Measurements from ENCODE around the gene IGSF1. TPM values are rescaled to one million over a fixed set of nuclear protein-coding genes. Genes with fewer than 3 reads are reported as not detected.
A peak's percentile ranks its signal among the peaks of the same experiment; 100 is the strongest.

The IGSF1 gene
- total RNA-seq, 1 experiment from 2014 or later, result not detected

GRCh38 chrX:131270080-131270479 is 19.0 kb downstream of the IGSF1 start:
- intact Hi-C loops (cut with micrococcal nuclease), result no loop called here
- Mint-ChIP-seq H3K36me3 (ENCODE audit: insufficient read depth, unreplicated experiment) (no peaks in the 10 kb centered on the region), H3K4me3 (ENCODE audit: unreplicated experiment) (no peak overlapping the region), H3K4me1 (ENCODE audit: insufficient read depth, unreplicated experiment) (no peaks in the 10 kb centered on the region), H3K27ac (ENCODE audit: low read depth, unreplicated experiment) (no peak overlapping the region), H3K9me3 (ENCODE audit: unreplicated experiment) (no peaks in the 10 kb centered on the region), H3K27me3 (ENCODE audit: insufficient read depth, unreplicated experiment) (peaks cover 62% of the 10 kb centered on the region)
- ChIA-PET CTCF (interaction anchor here (0.6 kb wide), 1 partner anchor 240 kb away, joined by 3 read pairs; no protein-coding TSS in a partner anchor), POLR2A (no interaction called here)
- BruUV-seq (replicated peaks), result no TSS peak
- no peak for TF ChIP-seq CTCF (IDR thresholded peaks at IDR 0.05; ENCODE audit: unreplicated experiment)
- DNase-seq (ENCODE audit: unreplicated experiment), result no peak

- no peak for TF ChIP-seq CTCF (IDR thresholded peaks at IDR 0.05; ENCODE audit: unreplicated experiment)
- POLR2A ChIA-PET, result no interaction called here
- Mint-ChIP-seq H3K4me1 (ENCODE audit: insufficient read depth, unreplicated experiment) (no peaks in the 10 kb centered on the region), H3K4me3 (ENCODE audit: unreplicated experiment) (no peak overlapping the region), H3K36me3 (ENCODE audit: insufficient read depth, unreplicated experiment) (no peaks in the 10 kb centered on the region), H3K9me3 (ENCODE audit: unreplicated experiment) (no peaks in the 10 kb centered on the region), H3K27ac (ENCODE audit: low read depth, unreplicated experiment) (no peak overlapping the region), H3K27me3 (ENCODE audit: insufficient read depth, unreplicated experiment) (peaks cover 64% of the 10 kb centered on the region)
- intact Hi-C loops (cut with micrococcal nuclease), result no loop called here
- no TSS peak for BruUV-seq (replicated peaks)
- no peak for DNase-seq (ENCODE audit: unreplicated experiment)
- CTCF ChIA-PET, result no interaction called here
Measured at GRCh38 chrX:131264665-131265064, 24.4 kb downstream of the IGSF1 start.

- ChIA-PET CTCF (no interaction called here), POLR2A (no interaction called here)
- intact Hi-C loops (cut with micrococcal nuclease), result no loop called here
- TF ChIP-seq CTCF (IDR thresholded peaks at IDR 0.05; ENCODE audit: unreplicated experiment), result no peak
- peaks cover 64% of the 10 kb centered on the region for H3K27me3 Mint-ChIP-seq (ENCODE audit: insufficient read depth, unreplicated experiment)
- H3K9me3 Mint-ChIP-seq (ENCODE audit: unreplicated experiment), result no peaks in the 10 kb centered on the region
- no peak overlapping the region for H3K4me3 Mint-ChIP-seq (ENCODE audit: unreplicated experiment)
- H3K27ac Mint-ChIP-seq (ENCODE audit: low read depth, unreplicated experiment), result no peak overlapping the region
- BruUV-seq (replicated peaks), result no TSS peak
- H3K4me1 Mint-ChIP-seq (ENCODE audit: insufficient read depth, unreplicated experiment), result no peaks in the 10 kb centered on the region
- DNase-seq (ENCODE audit: unreplicated experiment), result no peak
- no peaks in the 10 kb centered on the region for H3K36me3 Mint-ChIP-seq (ENCODE audit: insufficient read depth, unreplicated experiment)
Measured at GRCh38 chrX:131264053-131264452, 25.1 kb downstream of the IGSF1 start.

- no peak overlapping the region for H3K4me3 Mint-ChIP-seq (ENCODE audit: unreplicated experiment)
- intact Hi-C loops (cut with micrococcal nuclease), result loop anchor here (1.0 kb wide), 1 partner anchor 370 kb away; no protein-coding TSS in a partner anchor
- BruUV-seq (replicated peaks), result no TSS peak
- ChIA-PET CTCF (interaction anchor here (0.6 kb wide), 1 partner anchor 332 kb away, joined by 3 read pairs; no protein-coding TSS in a partner anchor), POLR2A (interaction anchor here (0.7 kb wide), 1 partner anchor 184 kb away, joined by 3 read pairs; no protein-coding TSS in a partner anchor)
- TF ChIP-seq CTCF (IDR thresholded peaks at IDR 0.05; ENCODE audit: unreplicated experiment), result peak; percentile 45
- no peak overlapping the region for H3K27ac Mint-ChIP-seq (ENCODE audit: low read depth, unreplicated experiment)
- no peaks in the 10 kb centered on the region for H3K9me3 Mint-ChIP-seq (ENCODE audit: unreplicated experiment)
- H3K27me3 Mint-ChIP-seq (ENCODE audit: insufficient read depth, unreplicated experiment), result peaks cover 72% of the 10 kb centered on the region
- H3K4me1 Mint-ChIP-seq (ENCODE audit: insufficient read depth, unreplicated experiment), result no peaks in the 10 kb centered on the region
- no peaks in the 10 kb centered on the region for H3K36me3 Mint-ChIP-seq (ENCODE audit: insufficient read depth, unreplicated experiment)
- peak; percentile 52 for DNase-seq (ENCODE audit: unreplicated experiment)
Measured at GRCh38 chrX:131262738-131263679, 26.1 kb downstream of the IGSF1 start.

Measured in MCF 10A (cell line).